ENCODE measurements around the gene CDH2.

CDH2 gene

DNA sequence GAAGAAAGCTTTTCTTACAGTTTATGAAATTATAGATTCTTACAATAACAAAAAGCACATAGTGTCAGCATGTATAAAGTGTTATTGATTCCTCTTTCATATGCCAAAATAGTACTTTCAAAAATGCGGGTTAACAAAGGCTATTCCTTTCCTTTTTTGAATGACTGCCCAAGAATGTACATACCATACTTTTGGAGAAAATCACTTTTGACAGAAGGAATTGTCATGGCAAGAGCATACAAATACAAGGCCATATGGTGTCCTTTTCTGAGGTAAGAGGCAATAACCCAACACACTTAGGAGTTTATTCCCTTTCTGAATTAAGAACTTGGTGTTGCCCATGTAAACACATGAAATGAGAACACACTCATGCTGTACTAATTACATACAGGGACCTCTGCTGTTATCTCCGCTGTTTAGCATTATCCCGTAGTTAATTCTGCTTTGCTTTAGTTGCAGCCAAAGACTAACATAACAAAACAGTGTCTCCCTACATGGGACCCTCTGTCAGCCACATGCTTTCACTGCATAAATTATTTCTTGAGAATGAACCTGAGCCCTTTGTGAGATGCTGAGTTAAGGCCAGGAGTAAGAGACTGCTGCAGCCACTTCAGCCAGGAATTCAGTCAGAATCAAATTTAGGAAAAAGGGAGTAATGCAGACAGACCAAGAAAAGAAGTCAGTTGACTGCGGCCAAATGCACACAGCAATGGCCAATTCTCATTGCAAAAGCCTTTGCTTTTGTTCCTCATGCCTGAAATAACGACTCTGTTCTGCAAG lies 67.0 kb downstream of the CDH2 start:
- no peaks in the 10 kb centered on the region for H3K9me3 ChIP-seq (ENCODE audit: insufficient read depth, low read length)
- no peaks in the 10 kb centered on the region for H3K36me3 ChIP-seq (ENCODE audit: insufficient read depth, insufficient read length, low read length)
- H3K9ac ChIP-seq (ENCODE audit: insufficient read length, low read depth): no peak overlapping the region
- no peaks in the 10 kb centered on the region for H3K4me1 ChIP-seq (ENCODE audit: insufficient read depth, insufficient read length)
- H3K27me3 ChIP-seq (ENCODE audit: insufficient read depth, insufficient read length): no peaks in the 10 kb centered on the region
- TF ChIP-seq SUZ12 (IDR thresholded peaks at IDR 0.05; ENCODE audit: extremely low read depth, insufficient read depth, insufficient read length) (no peak), YY1 (IDR thresholded peaks at IDR 0.05; ENCODE audit: insufficient read depth, insufficient read length) (no peak), ZNF274 (IDR thresholded peaks at IDR 0.05; ENCODE audit: low read depth, low read length) (no peak)
- H3K4me3 ChIP-seq (ENCODE audit: insufficient read length, low read depth): no peak overlapping the region
- DNase-seq (ENCODE audit: low read depth, low spot score): no peak

DNA sequence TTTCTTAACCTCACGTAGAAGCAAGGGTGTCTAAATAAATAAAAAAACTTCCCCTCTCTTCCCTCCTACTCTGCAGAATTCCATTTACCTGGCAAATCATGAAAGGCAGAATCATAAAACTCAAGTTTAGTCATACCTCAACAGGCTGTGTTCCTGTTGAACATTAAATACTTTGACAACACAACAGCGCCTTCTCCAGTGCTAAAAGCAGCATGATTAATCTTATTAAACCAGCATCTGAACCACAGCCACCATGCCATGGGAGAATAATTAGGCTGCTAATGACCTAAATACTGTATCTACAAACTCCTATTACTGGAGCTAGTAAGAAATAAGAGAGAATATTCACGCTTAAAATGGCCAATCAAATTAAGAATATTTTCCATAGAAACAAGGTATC lies 68.1 kb downstream of the CDH2 start:
- no peaks in the 10 kb centered on the region for H3K27me3 ChIP-seq (ENCODE audit: insufficient read depth, insufficient read length)
- H3K36me3 ChIP-seq (ENCODE audit: insufficient read depth, insufficient read length, low read length): no peaks in the 10 kb centered on the region
- H3K4me1 ChIP-seq (ENCODE audit: insufficient read depth, insufficient read length): no peaks in the 10 kb centered on the region
- TF ChIP-seq YY1 (IDR thresholded peaks at IDR 0.05; ENCODE audit: insufficient read depth, insufficient read length) (no peak), ZNF274 (IDR thresholded peaks at IDR 0.05; ENCODE audit: low read depth, low read length) (no peak), SUZ12 (IDR thresholded peaks at IDR 0.05; ENCODE audit: extremely low read depth, insufficient read depth, insufficient read length) (no peak)
- no peak overlapping the region for H3K9ac ChIP-seq (ENCODE audit: insufficient read length, low read depth)
- no peaks in the 10 kb centered on the region for H3K9me3 ChIP-seq (ENCODE audit: insufficient read depth, low read length)
- no peak overlapping the region for H3K4me3 ChIP-seq (ENCODE audit: insufficient read length, low read depth)
- no peak for DNase-seq (ENCODE audit: low read depth, low spot score)

DNA sequence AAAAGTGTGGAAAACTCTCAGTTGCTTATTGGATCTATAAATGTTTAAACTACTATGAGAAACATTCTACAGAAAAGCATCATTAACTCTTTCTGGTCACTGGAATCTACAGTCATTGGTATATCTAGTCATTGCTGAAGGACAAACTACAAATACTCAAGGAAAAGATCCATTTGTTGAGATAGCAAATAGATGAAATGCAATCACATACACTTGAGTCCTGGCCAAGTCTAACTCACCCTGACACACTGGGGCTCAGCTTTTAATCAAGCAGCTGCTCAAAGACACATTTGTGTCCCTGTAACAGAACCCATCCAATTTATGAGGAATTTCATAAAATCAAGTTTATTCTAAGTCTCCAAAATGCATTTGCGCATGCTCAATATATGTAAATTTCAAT lies 68.7 kb downstream of the CDH2 start:
- Histone ChIP-seq H3K4me1 (ENCODE audit: insufficient read depth, insufficient read length) (no peaks in the 10 kb centered on the region), H3K27me3 (ENCODE audit: insufficient read depth, insufficient read length) (no peaks in the 10 kb centered on the region), H3K36me3 (ENCODE audit: insufficient read depth, insufficient read length, low read length) (no peaks in the 10 kb centered on the region), H3K9ac (ENCODE audit: insufficient read length, low read depth) (no peak overlapping the region), H3K4me3 (ENCODE audit: insufficient read length, low read depth) (no peak overlapping the region), H3K9me3 (ENCODE audit: insufficient read depth, low read length) (no peaks in the 10 kb centered on the region)
- TF ChIP-seq YY1 (IDR thresholded peaks at IDR 0.05; ENCODE audit: insufficient read depth, insufficient read length) (no peak), ZNF274 (IDR thresholded peaks at IDR 0.05; ENCODE audit: low read depth, low read length) (no peak), SUZ12 (IDR thresholded peaks at IDR 0.05; ENCODE audit: extremely low read depth, insufficient read depth, insufficient read length) (no peak)
- DNase-seq (ENCODE audit: low read depth, low spot score): no peak

DNA sequence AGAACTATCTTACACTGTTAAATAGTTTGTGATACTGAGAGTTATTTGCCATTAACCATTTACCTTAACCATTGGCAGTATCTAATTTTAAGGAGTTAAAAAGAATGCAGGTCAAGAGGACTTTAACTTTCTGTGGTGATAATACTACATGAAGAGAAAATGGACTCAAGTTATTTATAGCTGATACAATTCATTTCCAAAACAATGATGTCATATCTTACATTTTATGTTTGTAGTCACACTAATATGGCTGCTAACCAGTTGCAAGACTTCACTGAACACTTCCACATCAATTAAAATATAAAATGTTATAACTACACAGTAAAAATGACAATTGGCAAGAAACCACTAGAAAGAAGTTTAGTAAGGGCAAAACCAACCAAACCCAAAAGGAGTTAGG lies 77.7 kb downstream of the CDH2 start:
- Histone ChIP-seq H3K36me3 (ENCODE audit: insufficient read depth, insufficient read length, low read length) (no peaks in the 10 kb centered on the region), H3K9ac (ENCODE audit: insufficient read length, low read depth) (no peak overlapping the region), H3K4me3 (ENCODE audit: insufficient read length, low read depth) (no peak overlapping the region), H3K9me3 (ENCODE audit: insufficient read depth, low read length) (no peaks in the 10 kb centered on the region), H3K4me1 (ENCODE audit: insufficient read depth, insufficient read length) (no peaks in the 10 kb centered on the region), H3K27me3 (ENCODE audit: insufficient read depth, insufficient read length) (no peaks in the 10 kb centered on the region)
- TF ChIP-seq YY1 (IDR thresholded peaks at IDR 0.05; ENCODE audit: insufficient read depth, insufficient read length) (no peak), ZNF274 (IDR thresholded peaks at IDR 0.05; ENCODE audit: low read depth, low read length) (no peak), SUZ12 (IDR thresholded peaks at IDR 0.05; ENCODE audit: extremely low read depth, insufficient read depth, insufficient read length) (no peak)
- no peak for DNase-seq (ENCODE audit: low read depth, low spot score)

DNA sequence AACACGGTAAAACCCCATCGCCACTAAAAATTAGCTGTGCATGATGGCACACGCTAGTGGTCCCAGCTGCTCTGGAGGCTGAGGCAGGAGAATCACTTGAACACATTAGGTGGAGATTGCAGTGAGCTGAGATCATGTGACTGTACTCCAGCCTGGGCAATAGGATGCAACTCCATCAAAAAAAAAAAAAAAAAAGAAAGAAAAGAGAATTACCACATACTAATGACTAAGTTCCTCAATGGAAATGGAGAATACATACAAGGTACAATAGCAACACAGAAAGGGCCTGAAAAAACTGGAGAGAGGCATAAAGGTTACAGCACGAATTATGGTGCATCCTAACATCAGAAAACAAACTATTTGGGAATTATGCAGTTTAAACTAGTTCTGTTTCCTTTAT lies 81.3 kb downstream of the CDH2 start:
- TF ChIP-seq ZNF274 (IDR thresholded peaks at IDR 0.05; ENCODE audit: low read depth, low read length) (no peak), SUZ12 (IDR thresholded peaks at IDR 0.05; ENCODE audit: extremely low read depth, insufficient read depth, insufficient read length) (no peak), YY1 (IDR thresholded peaks at IDR 0.05; ENCODE audit: insufficient read depth, insufficient read length) (no peak)
- Histone ChIP-seq H3K9ac (ENCODE audit: insufficient read length, low read depth) (no peak overlapping the region), H3K27me3 (ENCODE audit: insufficient read depth, insufficient read length) (no peaks in the 10 kb centered on the region), H3K4me3 (ENCODE audit: insufficient read length, low read depth) (no peak overlapping the region), H3K9me3 (ENCODE audit: insufficient read depth, low read length) (no peaks in the 10 kb centered on the region), H3K36me3 (ENCODE audit: insufficient read depth, insufficient read length, low read length) (no peaks in the 10 kb centered on the region), H3K4me1 (ENCODE audit: insufficient read depth, insufficient read length) (no peaks in the 10 kb centered on the region)
- DNase-seq (ENCODE audit: low read depth, low spot score): no peak

DNA sequence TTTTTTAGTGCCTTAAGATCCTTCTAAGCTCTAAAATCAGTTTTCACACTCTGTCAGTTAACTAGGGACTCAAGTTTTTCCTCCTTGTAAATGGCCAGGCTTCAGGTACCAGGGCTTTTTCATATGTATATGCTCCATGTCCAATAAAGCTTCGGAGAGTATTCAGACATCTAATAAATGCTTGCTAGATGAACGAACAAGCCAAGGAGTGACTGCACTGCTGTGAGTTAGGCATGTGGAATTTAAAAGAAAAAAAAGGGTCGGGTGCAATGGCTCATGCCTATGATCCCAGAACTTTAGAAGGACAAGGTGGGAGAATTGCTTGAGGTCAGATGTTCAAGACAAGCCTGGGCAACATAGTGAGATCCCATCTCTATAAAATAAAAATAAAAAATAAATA lies 81.9 kb downstream of the CDH2 start:
- Histone ChIP-seq H3K9ac (ENCODE audit: insufficient read length, low read depth) (no peak overlapping the region), H3K27me3 (ENCODE audit: insufficient read depth, insufficient read length) (no peaks in the 10 kb centered on the region), H3K36me3 (ENCODE audit: insufficient read depth, insufficient read length, low read length) (no peaks in the 10 kb centered on the region), H3K9me3 (ENCODE audit: insufficient read depth, low read length) (no peaks in the 10 kb centered on the region), H3K4me1 (ENCODE audit: insufficient read depth, insufficient read length) (no peaks in the 10 kb centered on the region), H3K4me3 (ENCODE audit: insufficient read length, low read depth) (no peak overlapping the region)
- no peak for DNase-seq (ENCODE audit: low read depth, low spot score)
- TF ChIP-seq YY1 (IDR thresholded peaks at IDR 0.05; ENCODE audit: insufficient read depth, insufficient read length): no peak
- TF ChIP-seq SUZ12 (IDR thresholded peaks at IDR 0.05; ENCODE audit: extremely low read depth, insufficient read depth, insufficient read length): no peak
- TF ChIP-seq ZNF274 (IDR thresholded peaks at IDR 0.05; ENCODE audit: low read depth, low read length): no peak

DNA sequence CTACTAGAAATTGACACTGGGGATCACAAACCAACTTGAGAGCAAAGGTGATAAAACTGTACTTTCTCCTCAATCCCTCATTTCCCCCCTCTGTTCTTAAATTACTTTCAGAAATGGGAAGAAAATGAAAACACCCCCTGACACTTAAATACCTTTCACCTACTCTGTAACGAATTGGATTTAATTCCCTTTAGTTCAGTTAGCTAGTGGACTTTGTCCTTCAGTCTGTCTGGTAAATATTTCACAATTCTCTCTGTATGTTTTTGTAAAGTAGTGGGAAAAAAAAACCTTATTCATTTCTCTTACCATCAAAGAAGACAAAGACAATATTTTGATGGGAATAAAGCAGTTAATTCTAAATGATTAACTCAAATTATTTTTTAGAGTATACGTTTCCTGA lies 85.7 kb downstream of the CDH2 start:
- H3K36me3 ChIP-seq (ENCODE audit: insufficient read depth, insufficient read length, low read length): no peaks in the 10 kb centered on the region
- no peaks in the 10 kb centered on the region for H3K9me3 ChIP-seq (ENCODE audit: insufficient read depth, low read length)
- no peaks in the 10 kb centered on the region for H3K27me3 ChIP-seq (ENCODE audit: insufficient read depth, insufficient read length)
- no peak overlapping the region for H3K4me3 ChIP-seq (ENCODE audit: insufficient read length, low read depth)
- no peaks in the 10 kb centered on the region for H3K4me1 ChIP-seq (ENCODE audit: insufficient read depth, insufficient read length)
- DNase-seq (ENCODE audit: low read depth, low spot score): no peak
- no peak overlapping the region for H3K9ac ChIP-seq (ENCODE audit: insufficient read length, low read depth)
- TF ChIP-seq YY1 (IDR thresholded peaks at IDR 0.05; ENCODE audit: insufficient read depth, insufficient read length) (no peak), SUZ12 (IDR thresholded peaks at IDR 0.05; ENCODE audit: extremely low read depth, insufficient read depth, insufficient read length) (no peak), ZNF274 (IDR thresholded peaks at IDR 0.05; ENCODE audit: low read depth, low read length) (no peak)

Measured in NT2/D1 (cell line).